H9 (cell line): ENCODE data around the gene ICE2. TPM values are rescaled to one million over a fixed set of nuclear protein-coding genes. Genes with fewer than 3 reads are reported as not detected.

ENCODE experiments used
- DNase-seq: peaks from one replicate; pipeline ENCODE4 v3.0.0-alpha.2; 2017
- H2AFZ ChIP-seq: one replicate; pipeline ENCODE4 v1.6.1; 2013; ENCODE audit warnings: mild to moderate bottlenecking, low read length, control low read depth, moderate library complexity
- H2AK5ac ChIP-seq: 2 replicates; pipeline ENCODE4 v1.6.1; 2013; ENCODE audit warnings: low read length, control low read depth, mixed read lengths; ENCODE audit not compliant: insufficient read length
- H2BK120ac ChIP-seq: one replicate; pipeline ENCODE4 v1.6.1; 2013; ENCODE audit warnings: low read depth, mild to moderate bottlenecking, low read length, control low read depth, inconsistent platforms; ENCODE audit not compliant: poor library complexity, severe bottlenecking
- H2BK12ac ChIP-seq: 2 replicates; pipeline ENCODE4 v1.6.1; 2013; ENCODE audit warnings: low read length, control low read depth, mixed read lengths, low read depth; ENCODE audit not compliant: insufficient read length
- H2BK15ac ChIP-seq: 2 replicates; pipeline ENCODE4 v1.6.1; 2013; ENCODE audit warnings: low read depth, low read length, control low read depth
- H2BK20ac ChIP-seq: one replicate; pipeline ENCODE4 v1.6.1; 2013; ENCODE audit warnings: low read depth, mild to moderate bottlenecking, low read length, control low read depth, inconsistent platforms; ENCODE audit not compliant: poor library complexity, severe bottlenecking
- H2BK5ac ChIP-seq: 2 replicates; pipeline ENCODE4 v1.6.1; 2013; ENCODE audit warnings: low read length, control low read depth, mixed read lengths; ENCODE audit not compliant: insufficient read length
- H3K14ac ChIP-seq: 2 replicates; pipeline ENCODE4 v1.6.1; 2013; ENCODE audit warnings: low read length, control low read depth; ENCODE audit not compliant: insufficient read depth
- H3K18ac ChIP-seq: 2 replicates; pipeline ENCODE4 v1.6.1; 2013; ENCODE audit warnings: low read depth, mild to moderate bottlenecking, mixed read lengths, low read length, control low read depth; ENCODE audit not compliant: insufficient read length
- H3K23ac ChIP-seq: 2 replicates; pipeline ENCODE4 v1.6.1; 2013; ENCODE audit warnings: low read length, control low read depth, mixed read lengths, low read depth; ENCODE audit not compliant: insufficient read length
- H3K23me2 ChIP-seq: 2 replicates; pipeline ENCODE4 v1.6.1; 2013; ENCODE audit warnings: low read depth, mild to moderate bottlenecking, mixed read lengths, low read length, control low read depth; ENCODE audit not compliant: insufficient read length, poor library complexity, severe bottlenecking
- H3K27ac ChIP-seq: 2 replicates; pipeline ENCODE4 v1.5.1; 2013; ENCODE audit warnings: low read length, control low read depth, mixed read lengths, low read depth; ENCODE audit not compliant: insufficient read length
- H3K27me3 ChIP-seq: 2 replicates; pipeline ENCODE4 v1.6.1; 2013; ENCODE audit warnings: low read length, control low read depth, inconsistent platforms; ENCODE audit not compliant: insufficient read depth
- H3K4ac ChIP-seq: 2 replicates; pipeline ENCODE4 v1.6.1; 2013; ENCODE audit warnings: low read depth, mild to moderate bottlenecking, control low read depth, inconsistent platforms, low read length, moderate library complexity
- H3K4me1 ChIP-seq: 2 replicates; pipeline ENCODE4 v1.6.1; 2013; ENCODE audit warnings: low read length, control low read depth, inconsistent platforms; ENCODE audit not compliant: insufficient read depth
- H3K4me2 ChIP-seq: 2 replicates; pipeline ENCODE4 v1.6.1; 2013; ENCODE audit warnings: low read length, control low read depth, mixed read lengths; ENCODE audit not compliant: insufficient read length, insufficient read depth
- H3K56ac ChIP-seq: 2 replicates; pipeline ENCODE4 v1.6.1; 2013; ENCODE audit warnings: low read depth, mild to moderate bottlenecking, mixed read lengths, low read length, control low read depth; ENCODE audit not compliant: insufficient read length
- H3K79me1 ChIP-seq: 2 replicates; pipeline ENCODE4 v1.6.1; 2013; ENCODE audit warnings: low read depth, mild to moderate bottlenecking, moderate library complexity, low read length, control low read depth, inconsistent platforms; ENCODE audit not compliant: insufficient read depth, poor library complexity, severe bottlenecking
- H3K79me2 ChIP-seq: 2 replicates; pipeline ENCODE4 v1.6.1; 2013; ENCODE audit warnings: low read length, control low read depth, inconsistent platforms; ENCODE audit not compliant: insufficient read depth
- H3K9ac ChIP-seq: 2 replicates; pipeline ENCODE4 v1.6.1; 2013; ENCODE audit warnings: low read length, control low read depth, mixed read lengths; ENCODE audit not compliant: insufficient read length; ENCODE audit errors: extremely low read depth
- H3K9me3 ChIP-seq: one replicate; pipeline ENCODE4 v1.6.1; 2013; ENCODE audit warnings: low read depth, low read length, inconsistent platforms; ENCODE audit not compliant: control insufficient read depth
- H3T11ph ChIP-seq: one replicate; pipeline ENCODE4 v1.6.1; 2013; ENCODE audit warnings: mild to moderate bottlenecking, low read length, control low read depth, inconsistent platforms
- H4K20me1 ChIP-seq: one replicate; pipeline ENCODE4 v1.6.1; 2013; ENCODE audit not compliant: control insufficient read depth, insufficient read length, insufficient read depth
- H4K5ac ChIP-seq: 2 replicates; pipeline ENCODE4 v1.6.1; 2013; ENCODE audit warnings: low read depth, mild to moderate bottlenecking, mixed read lengths, low read length, control low read depth; ENCODE audit not compliant: insufficient read length
- H4K8ac ChIP-seq: replicated peaks from 2 replicates; pipeline ENCODE4 v1.6.1; 2013; ENCODE audit warnings: low read length, control low read depth, mixed read lengths, low read depth; ENCODE audit not compliant: insufficient read length
- H4K91ac ChIP-seq: 2 replicates; pipeline ENCODE4 v1.6.1; 2013; ENCODE audit warnings: low read depth, mild to moderate bottlenecking, moderate library complexity, mixed read lengths, low read length, control low read depth; ENCODE audit not compliant: insufficient read length
- H3K27ac Mint-ChIP-seq, 3 experiments: 2 replicates in 2 of 3; 3 replicates in 1 of 3; pipeline ENCODE4 v1.8.0; 2020 to 2021; ENCODE audit warnings: mixed read lengths in 3 of 3, mild to moderate bottlenecking in 1 of 3, moderate library complexity in 1 of 3
- H3K27me3 Mint-ChIP-seq: 2 replicates; pipeline ENCODE4 v1.8.0; 2021; ENCODE audit warnings: low read depth, mild to moderate bottlenecking, moderate library complexity, mixed read lengths
- H3K36me3 Mint-ChIP-seq, 3 experiments: 2 replicates in 2 of 3; 3 replicates in 1 of 3; pipeline ENCODE4 v1.8.0; 2020 to 2021; ENCODE audit warnings: low read depth in 3 of 3, mixed read lengths in 3 of 3; ENCODE audit not compliant: insufficient read depth in 1 of 3
- H3K4me1 Mint-ChIP-seq, 2 experiments: 2 replicates each; pipeline ENCODE4 v1.8.0; 2020; ENCODE audit warnings: mixed read lengths in 2 of 2
- H3K4me3 Mint-ChIP-seq, 2 experiments: 2 replicates in 1 of 2; 3 replicates in 1 of 2; pipeline ENCODE4 v1.8.0; 2020 to 2021; ENCODE audit warnings: mild to moderate bottlenecking in 2 of 2, mixed read lengths in 2 of 2, moderate library complexity in 1 of 2
- H3K9me3 Mint-ChIP-seq, 2 experiments: 2 replicates in 1 of 2; 3 replicates in 1 of 2; pipeline ENCODE4 v1.8.0; 2020; ENCODE audit warnings: mild to moderate bottlenecking in 2 of 2, mixed read lengths in 2 of 2, moderate library complexity in 1 of 2
- CTCF ChIP-seq: fragments of 200-600 bp; sonication (generic); conservative IDR thresholded peaks from 3 replicates; pipeline ENCODE4 v1.8.0; 2021; ENCODE audit warnings: antibody characterized with exemption, mild to moderate bottlenecking
- WGBS: extraction: QIAGEN DNeasy Blood & Tissue Kit; methylation state at CpG from one replicate; pipeline ENCODE4 v1.1.7; 2013; ENCODE audit warnings: missing lambda C conversion rate, low lambda C conversion rate, mixed read lengths; ENCODE audit not compliant: insufficient read length; ENCODE audit errors: extremely low coverage; 5-methylcytosine and 5-hydroxymethylcytosine counted together
- total RNA-seq: library from RNA; stranded (reverse); gene quantifications from 2 replicates; pipeline ENCODE4 v1.2.1, GENCODE V29; 2021

ICE2 gene
- total RNA-seq, 1 experiment from 2014 or later, result 76.3 TPM

- Histone ChIP-seq H4K91ac (no peak overlapping the region), H2BK20ac (no peak overlapping the region), H3K79me1 (no peaks in the 10 kb centered on the region), H3K23me2 (no peaks in the 10 kb centered on the region), H2AK5ac (no peak overlapping the region), H2BK5ac (no peak overlapping the region), H3K18ac (no peak overlapping the region), H2AFZ (no peak overlapping the region), H3K4me2 (no peak overlapping the region), H4K8ac (no peak overlapping the region), H3K4me1 (no peaks in the 10 kb centered on the region), H3K9ac (no peak overlapping the region), H3K14ac (no peak overlapping the region), H3K27me3 (no peaks in the 10 kb centered on the region), H2BK12ac (no peak overlapping the region), H3K4ac (no peak overlapping the region), H4K20me1 (no peaks in the 10 kb centered on the region), H3K9me3 (no peaks in the 10 kb centered on the region), H2BK15ac (no peak overlapping the region), H3K23ac (no peak overlapping the region), H2BK120ac (no peak overlapping the region), H3K56ac (no peak overlapping the region), H3K27ac (no peak overlapping the region), H4K5ac (no peak overlapping the region), H3K79me2 (no peaks in the 10 kb centered on the region), H3T11ph (no peak overlapping the region)
- no peak for DNase-seq
- WGBS, result no CpG with 5 or more reads among the region's 12 CpGs
- TF ChIP-seq CTCF, result no peak
- Mint-ChIP-seq H3K36me3 (peaks cover 0 to 32% (median 12%) of the 10 kb centered on the region in 3 experiments; a peak in 6 of 7 replicates), H3K9me3 (no peaks in the 10 kb centered on the region), H3K27me3 (no peaks in the 10 kb centered on the region), H3K4me1 (peaks cover 4 to 6% of the 10 kb centered on the region in 2 experiments), H3K4me3 (no peak overlapping the region), H3K27ac (no peak overlapping the region)
These were observed 35.4 kb upstream of the ICE2 start for GRCh38 chr15:60514261-60514881.
